HG02642 (cell line): ENCODE data around the gene BRAF.
"Not testable (repeated sequence)": the region's sequence is repeated elsewhere in the genome, so short reads cannot be mapped to it uniquely, and the experiment has no call there.

Source experiments
- ATAC-seq: cut with Tn5 transposase; IDR thresholded peaks from one replicate; pipeline ENCODE4 v1.9.1; 2021; ENCODE audit warnings: mild to moderate bottlenecking; ENCODE audit not compliant: unreplicated experiment, poor library complexity

Gene BRAF

GRCh38 chr7:140810385-140810784 is 114.3 kb downstream of the BRAF start:
- ATAC-seq = no peak

- ATAC-seq = no peak
These were observed 145.8 kb downstream of the BRAF start for GRCh38 chr7:140778975-140779374.

- ATAC-seq = no peak
These were observed 146.2 kb downstream of the BRAF start for GRCh38 chr7:140778568-140778967.

- ATAC-seq = no peak
These were observed 150.4 kb downstream of the BRAF start for GRCh38 chr7:140774371-140774770.

- no peak for ATAC-seq
These were observed 151.6 kb downstream of the BRAF start for GRCh38 chr7:140773104-140773503.

- no peak for ATAC-seq
These were observed 152.9 kb downstream of the BRAF start for GRCh38 chr7:140771826-140772225.

- ATAC-seq = no peak
These were observed 154.9 kb downstream of the BRAF start for GRCh38 chr7:140769852-140770251.

- no peak for ATAC-seq
These were observed 157.3 kb downstream of the BRAF start for GRCh38 chr7:140767418-140767817.

GRCh38 chr7:140765441-140765840 is 159.3 kb downstream of the BRAF start:
- ATAC-seq = not testable (repeated sequence)

GRCh38 chr7:140763166-140763565 is 161.6 kb downstream of the BRAF start:
- not testable (repeated sequence) for ATAC-seq

GRCh38 chr7:140761375-140761774 is 163.4 kb downstream of the BRAF start:
- ATAC-seq = not testable (repeated sequence)

- ATAC-seq = no peak
These were observed 170.2 kb downstream of the BRAF start for GRCh38 chr7:140754506-140754905.

- no peak for ATAC-seq
These were observed 172.2 kb downstream of the BRAF start for GRCh38 chr7:140752533-140752932.

- ATAC-seq = no peak
These were observed 178.0 kb downstream of the BRAF start for GRCh38 chr7:140746751-140747150.

- ATAC-seq = no peak
These were observed 179.3 kb downstream of the BRAF start for GRCh38 chr7:140745266-140746058.

- ATAC-seq = no peak
These were observed 180.7 kb downstream of the BRAF start for GRCh38 chr7:140744005-140744404.

GRCh38 chr7:140743255-140743654 is 181.5 kb downstream of the BRAF start:
- not testable (repeated sequence) for ATAC-seq

GRCh38 chr7:140738280-140738679 is 186.4 kb downstream of the BRAF start:
- no peak for ATAC-seq

- no peak for ATAC-seq
These were observed 190.0 kb downstream of the BRAF start for GRCh38 chr7:140734729-140735128.

- no peak for ATAC-seq
These were observed 190.6 kb downstream of the BRAF start for GRCh38 chr7:140734096-140734495.

- no peak for ATAC-seq
These were observed 192.3 kb downstream of the BRAF start for GRCh38 chr7:140732416-140732815.

GRCh38 chr7:140726281-140726680 is 198.4 kb downstream of the BRAF start:
- ATAC-seq = no peak
